Inflammatory macrophage treated with lipopolysaccharide for 4 hours (primary cell): Measurements from ENCODE around the gene SEMA6B.

ENCODE experiments used
- DNase-seq: peaks from one replicate; pipeline ENCODE4 v3.0.0-alpha.2; 2020

The SEMA6B gene

GRCh38 chr19:4505570-4506448 is 53.7 kb downstream of the SEMA6B start:
- DNase-seq, result no peak

- peak; percentile 91 for DNase-seq
Measured at GRCh38 chr19:4504891-4505569, 54.5 kb downstream of the SEMA6B start.

GRCh38 chr19:4504297-4504701 is 55.2 kb downstream of the SEMA6B start:
- DNase-seq, result no peak

- no peak for DNase-seq
Measured at GRCh38 chr19:4503825-4504170, 55.7 kb downstream of the SEMA6B start.

- DNase-seq, result no peak
Measured at GRCh38 chr19:4503132-4503824, 56.2 kb downstream of the SEMA6B start.

- DNase-seq, result no peak
Measured at GRCh38 chr19:4502282-4503131, 57.0 kb downstream of the SEMA6B start.

- DNase-seq, result no peak
Measured at GRCh38 chr19:4501691-4502090, 57.8 kb downstream of the SEMA6B start.

- no peak for DNase-seq
Measured at GRCh38 chr19:4500841-4501591, 58.5 kb downstream of the SEMA6B start.

- DNase-seq, result no peak
Measured at GRCh38 chr19:4499855-4500254, 59.6 kb downstream of the SEMA6B start.

GRCh38 chr19:4499318-4499717 is 60.2 kb downstream of the SEMA6B start:
- no peak for DNase-seq

- no peak for DNase-seq
Measured at GRCh38 chr19:4498694-4499093, 60.8 kb downstream of the SEMA6B start.

GRCh38 chr19:4497770-4498389 is 61.6 kb downstream of the SEMA6B start:
- DNase-seq, result no peak

- DNase-seq, result no peak
Measured at GRCh38 chr19:4496304-4496703, 63.2 kb downstream of the SEMA6B start.

- DNase-seq, result no peak
Measured at GRCh38 chr19:4495471-4495870, 64.0 kb downstream of the SEMA6B start.

GRCh38 chr19:4494691-4495064 is 64.8 kb downstream of the SEMA6B start:
- no peak for DNase-seq

- DNase-seq, result no peak
Measured at GRCh38 chr19:4493929-4494690, 65.4 kb downstream of the SEMA6B start.

- no peak for DNase-seq
Measured at GRCh38 chr19:4493104-4493928, 66.2 kb downstream of the SEMA6B start.
